Fibroblast of villous mesenchyme (primary cell): ENCODE results near the gene FLT3LG. TPM values are rescaled to one million over a fixed set of nuclear protein-coding genes. Genes with fewer than 3 reads are reported as not detected.

ENCODE experiments used
- DNase-seq: peaks from one replicate; pipeline ENCODE4 v3.0.0-alpha.2; 2010; ENCODE audit warnings: low read depth
- H3K4me3 ChIP-seq: 2 replicates; pipeline ENCODE4 v1.5.1; 2011; ENCODE audit warnings: low read depth, mild to moderate bottlenecking, low read length
- CTCF ChIP-seq: IDR thresholded peaks from 2 replicates; pipeline ENCODE4 v1.5.1; 2012; ENCODE audit warnings: low read depth, mild to moderate bottlenecking, low read length; ENCODE audit not compliant: insufficient read depth
- total RNA-seq: library from RNA; depleted of rRNA; stranded (reverse); fragments of >200 nt; gene quantifications from 2 replicates; pipeline ENCODE4 v1.2.3, GENCODE V29; 2012

Gene FLT3LG
- total RNA-seq, 1 donor = 2.6 TPM

- DNase-seq = no peak
- no peak overlapping the region for H3K4me3 ChIP-seq
- TF ChIP-seq CTCF = no peak
Measured at GRCh38 chr19:49434907-49435583, 39.0 kb upstream of the FLT3LG start.

- DNase-seq = no peak
- TF ChIP-seq CTCF = no peak
- H3K4me3 ChIP-seq = no peak overlapping the region
Measured at GRCh38 chr19:49435670-49436069, 38.3 kb upstream of the FLT3LG start.

GRCh38 chr19:49436381-49437017 lies 37.5 kb upstream of the FLT3LG start:
- no peak for DNase-seq
- TF ChIP-seq CTCF = no peak
- no peak overlapping the region for H3K4me3 ChIP-seq

- no peak overlapping the region for H3K4me3 ChIP-seq
- no peak for TF ChIP-seq CTCF
- DNase-seq = no peak
Measured at GRCh38 chr19:49437231-49437630, 36.8 kb upstream of the FLT3LG start.

- no peak for DNase-seq
- TF ChIP-seq CTCF = no peak
- no peak overlapping the region for H3K4me3 ChIP-seq
Measured at GRCh38 chr19:49438261-49438660, 35.8 kb upstream of the FLT3LG start.

- no peak for DNase-seq
- TF ChIP-seq CTCF = no peak
- no peak overlapping the region for H3K4me3 ChIP-seq
Measured at GRCh38 chr19:49439836-49440235, 34.2 kb upstream of the FLT3LG start.
